GM21576 (cell line): Measurements from ENCODE around the gene ERBB2.

ENCODE experiments used
- ATAC-seq: cut with Tn5 transposase; IDR thresholded peaks from one replicate; pipeline ENCODE4 v1.9.1; 2021; ENCODE audit warnings: mild to moderate bottlenecking, moderate library complexity; ENCODE audit not compliant: unreplicated experiment

The ERBB2 gene

DNA sequence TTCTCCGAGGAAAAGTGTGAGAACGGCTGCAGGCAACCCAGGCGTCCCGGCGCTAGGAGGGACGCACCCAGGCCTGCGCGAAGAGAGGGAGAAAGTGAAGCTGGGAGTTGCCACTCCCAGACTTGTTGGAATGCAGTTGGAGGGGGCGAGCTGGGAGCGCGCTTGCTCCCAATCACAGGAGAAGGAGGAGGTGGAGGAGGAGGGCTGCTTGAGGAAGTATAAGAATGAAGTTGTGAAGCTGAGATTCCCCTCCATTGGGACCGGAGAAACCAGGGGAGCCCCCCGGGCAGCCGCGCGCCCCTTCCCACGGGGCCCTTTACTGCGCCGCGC is at the start of gene ERBB2:
TSS of gene ERBB2 (plus strand) at position 247 of the 330 bp plus-strand sequence. CDS start 175 bp downstream, outside the sequence.
- ATAC-seq = no peak

DNA sequence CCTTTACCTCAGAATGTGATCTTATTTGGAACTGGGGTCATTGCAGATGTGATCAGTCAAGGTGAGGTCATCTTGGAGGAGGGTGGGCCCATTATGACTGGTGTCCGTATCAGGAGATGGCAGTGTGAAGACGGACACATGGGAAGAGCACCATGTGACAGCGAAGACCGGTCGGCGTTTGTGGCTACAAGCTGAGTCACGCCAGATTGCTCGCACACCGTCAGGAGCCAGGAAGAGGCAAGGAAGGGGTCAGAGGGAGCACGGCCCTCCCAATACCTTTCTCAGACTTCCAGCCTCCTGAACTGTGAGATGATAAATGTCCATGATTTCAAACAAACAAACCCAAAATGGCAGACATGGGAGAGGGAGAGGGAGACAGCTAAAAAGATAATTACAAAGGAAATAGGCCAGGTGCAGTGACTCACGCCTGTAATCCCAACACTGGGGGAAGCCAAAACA is 49.7 kb upstream of the ERBB2 start:
- no peak for ATAC-seq

DNA sequence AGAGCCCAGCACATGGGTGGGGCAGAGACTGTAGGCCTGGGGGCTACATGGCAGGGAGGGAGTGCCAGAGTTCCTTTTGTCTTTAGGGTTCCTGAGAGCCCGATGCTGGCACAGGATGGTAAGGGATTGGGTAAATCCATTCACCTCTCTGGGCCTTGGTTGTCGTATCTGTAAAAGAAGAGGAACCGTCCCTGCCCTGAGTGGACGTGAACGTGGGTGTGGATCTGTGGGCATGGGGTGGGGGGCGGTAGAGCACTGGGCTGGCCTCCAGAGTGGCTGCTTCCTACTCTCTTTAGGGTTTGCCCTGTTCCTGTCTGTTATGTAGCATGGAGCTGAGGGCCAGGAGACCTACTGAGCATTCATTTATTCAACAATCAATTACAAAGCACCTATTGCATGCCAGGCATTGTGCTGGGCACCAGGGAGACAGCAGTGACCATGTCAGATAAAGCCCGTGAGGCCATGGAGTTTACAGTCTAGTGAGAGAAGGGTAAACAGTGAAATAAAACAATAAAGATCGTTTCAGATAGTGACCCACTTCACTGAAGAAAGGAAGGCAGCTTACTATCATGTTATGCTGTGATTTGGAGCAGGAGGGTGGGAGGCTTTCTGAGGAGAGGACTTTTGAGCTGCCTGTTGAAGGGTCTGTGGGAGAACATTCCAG is 47.8 kb upstream of the ERBB2 start:
- ATAC-seq = no peak

DNA sequence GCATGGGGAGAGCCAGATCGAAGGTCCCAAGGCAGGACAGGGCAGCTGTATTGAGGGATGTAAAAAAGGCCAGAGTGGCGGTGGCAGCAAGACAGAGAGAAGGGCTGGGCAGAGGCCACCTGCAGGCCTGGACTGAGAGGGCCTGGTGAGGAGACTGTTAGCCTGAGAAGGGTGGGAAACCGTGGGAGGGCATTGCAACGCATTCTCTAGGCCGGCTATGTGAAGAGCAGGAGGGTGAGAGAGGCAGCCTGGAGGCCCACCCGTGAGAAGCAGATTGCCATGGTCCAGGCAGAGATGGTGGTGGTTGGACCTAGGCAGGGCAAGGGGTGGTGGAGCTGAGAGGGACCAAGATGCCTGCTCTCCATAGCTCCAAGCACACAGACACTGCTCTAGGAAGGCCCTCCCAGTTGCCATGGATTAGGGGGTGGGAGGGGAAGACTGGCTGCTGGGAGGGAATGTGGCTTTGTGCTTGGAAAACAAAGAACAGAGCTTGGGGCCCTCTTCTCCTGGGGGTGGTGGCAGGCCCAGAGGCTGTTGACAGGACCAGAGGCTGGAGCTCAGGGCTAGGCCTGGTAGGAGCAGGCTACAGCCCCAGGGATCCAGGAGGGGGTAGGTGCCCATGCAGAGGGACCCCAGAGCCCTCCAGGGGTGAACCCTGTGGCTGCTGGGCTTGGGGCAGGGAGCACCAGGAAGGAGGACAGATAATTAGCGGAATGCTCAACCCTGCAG is 47.1 kb upstream of the ERBB2 start:
- no peak for ATAC-seq

DNA sequence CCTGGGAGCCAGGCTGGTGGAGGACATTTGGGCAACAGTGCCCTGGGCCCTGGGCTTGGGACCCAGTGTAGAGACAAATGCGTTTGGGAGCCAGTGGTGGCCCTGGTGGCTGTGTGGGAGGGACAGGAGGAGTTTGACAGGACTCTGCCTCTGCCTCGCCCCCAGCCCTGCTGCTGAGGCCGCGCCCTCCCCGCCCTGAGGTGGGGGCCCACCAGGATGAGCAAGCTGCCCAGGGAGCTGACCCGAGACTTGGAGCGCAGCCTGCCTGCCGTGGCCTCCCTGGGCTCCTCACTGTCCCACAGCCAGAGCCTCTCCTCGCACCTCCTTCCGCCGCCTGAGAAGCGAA is 46.6 kb upstream of the ERBB2 start:
- no peak for ATAC-seq

DNA sequence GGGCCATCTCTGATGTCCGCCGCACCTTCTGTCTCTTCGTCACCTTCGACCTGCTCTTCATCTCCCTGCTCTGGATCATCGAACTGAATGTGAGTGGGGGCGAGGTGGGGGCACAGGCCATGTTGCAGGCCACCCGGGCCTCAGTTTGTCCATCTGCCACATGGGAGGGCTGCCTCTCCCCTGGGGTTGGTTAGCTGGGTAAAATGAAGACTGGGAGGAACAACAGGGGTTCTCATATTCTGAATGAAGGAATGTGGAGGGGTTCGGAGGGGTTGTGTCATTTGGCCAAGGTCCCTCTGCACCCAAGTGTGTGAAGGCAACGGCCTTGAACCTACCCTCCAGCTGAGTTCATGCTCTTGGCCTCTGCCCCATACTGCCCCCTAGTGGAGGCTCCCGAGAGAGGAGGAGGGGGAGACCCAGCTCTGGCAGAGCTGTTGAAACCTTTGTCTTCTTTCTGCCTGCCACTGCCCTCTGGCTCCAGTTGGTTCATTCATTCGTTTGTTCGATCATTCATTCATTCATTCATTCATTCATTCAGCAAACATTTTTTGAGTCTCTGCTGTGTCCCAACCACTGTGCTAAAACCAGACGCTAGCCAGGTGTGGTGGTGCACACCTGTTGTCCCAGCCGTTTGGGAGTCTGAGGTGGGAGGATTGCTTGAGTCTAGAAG is 46.1 kb upstream of the ERBB2 start:
- no peak for ATAC-seq

- no peak for ATAC-seq
These were observed 44.8 kb upstream of the ERBB2 start for GRCh38 chr17:39655105-39655504.

- ATAC-seq = no peak
These were observed 41.5 kb upstream of the ERBB2 start for GRCh38 chr17:39658346-39658745.

DNA sequence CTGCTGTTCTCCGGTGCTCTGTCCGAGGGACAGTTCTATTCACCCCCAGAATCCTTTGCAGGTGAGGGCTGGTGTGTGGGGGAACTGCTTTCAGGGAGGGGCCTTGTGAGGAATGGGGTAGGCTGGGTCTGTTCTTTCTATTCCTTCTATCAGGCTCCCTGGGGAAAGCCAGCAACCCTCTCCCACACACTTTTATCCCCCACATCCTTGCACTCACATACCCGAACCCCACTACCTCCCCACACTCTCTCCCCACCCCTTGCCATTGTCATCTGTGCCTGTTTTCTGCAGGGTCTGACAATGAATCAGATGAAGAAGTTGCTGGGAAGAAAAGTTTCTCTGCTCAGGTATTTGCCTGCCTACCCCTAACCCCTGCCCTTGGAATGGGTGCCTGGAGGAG is 41.1 kb upstream of the ERBB2 start:
- no peak for ATAC-seq

- no peak for ATAC-seq
These were observed 40.4 kb upstream of the ERBB2 start for GRCh38 chr17:39659279-39660010.

DNA sequence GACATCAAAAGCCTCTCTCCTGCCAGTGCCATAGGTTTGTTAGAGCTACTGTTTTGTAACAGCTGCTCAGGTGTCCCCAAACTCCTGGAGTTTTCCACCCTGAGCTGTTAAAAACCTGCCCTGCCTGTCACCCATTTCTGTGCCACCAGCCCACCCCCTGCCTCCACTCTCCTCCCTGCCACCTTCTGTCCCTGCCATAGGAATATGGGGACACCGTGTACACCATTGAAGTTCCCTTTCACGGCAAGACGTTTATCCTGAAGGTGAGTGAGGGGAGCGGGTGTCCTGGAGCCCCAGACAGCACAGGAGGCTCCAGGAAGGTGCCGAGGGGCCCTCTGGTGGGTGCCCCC is 39.9 kb upstream of the ERBB2 start:
- no peak for ATAC-seq

DNA sequence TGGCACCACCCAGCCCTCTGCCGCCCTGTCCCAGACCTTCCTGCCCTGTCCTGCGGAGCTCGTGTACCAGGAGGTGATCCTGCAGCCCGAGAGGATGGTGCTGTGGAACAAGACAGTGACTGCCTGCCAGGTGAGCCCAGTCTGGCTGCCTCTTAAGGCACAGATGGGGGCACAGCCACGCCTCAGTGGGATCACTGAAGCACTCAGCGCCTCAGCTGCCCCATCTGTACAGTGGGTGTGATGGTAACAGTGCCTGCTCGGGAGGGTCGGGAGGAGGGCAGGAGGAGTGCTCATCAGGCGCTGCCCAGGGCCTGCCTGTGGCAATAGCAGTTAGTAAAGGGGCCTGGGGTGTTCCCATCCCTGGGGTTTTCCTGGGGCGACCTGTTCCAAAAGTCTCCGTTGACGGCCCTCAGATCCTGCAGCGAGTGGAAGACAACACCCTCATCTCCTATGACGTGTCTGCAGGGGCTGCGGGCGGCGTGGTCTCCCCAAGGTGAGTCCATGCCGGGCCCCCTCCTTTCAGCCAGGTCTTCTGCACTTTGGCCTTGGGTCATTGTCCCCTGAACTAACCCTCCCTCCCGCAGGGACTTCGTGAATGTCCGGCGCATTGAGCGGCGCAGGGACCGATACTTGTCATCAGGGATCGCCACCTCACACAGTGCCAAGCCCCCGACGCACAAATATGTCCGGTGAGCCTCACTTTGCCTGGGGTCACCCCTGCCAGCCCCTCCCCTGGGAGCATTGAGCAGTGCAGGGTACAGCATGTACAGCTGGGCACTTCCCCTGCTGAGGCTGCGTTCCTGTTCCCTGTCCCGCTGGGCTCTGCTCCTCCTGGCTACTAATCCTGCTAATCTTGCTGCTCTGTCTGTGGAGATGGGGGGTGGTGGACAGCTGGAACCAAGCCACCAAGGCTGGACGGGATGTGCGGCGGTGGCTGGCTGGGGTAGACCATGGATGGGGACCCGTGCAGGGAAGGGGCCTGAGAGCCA is 39.2 kb upstream of the ERBB2 start:
- ATAC-seq = no peak

DNA sequence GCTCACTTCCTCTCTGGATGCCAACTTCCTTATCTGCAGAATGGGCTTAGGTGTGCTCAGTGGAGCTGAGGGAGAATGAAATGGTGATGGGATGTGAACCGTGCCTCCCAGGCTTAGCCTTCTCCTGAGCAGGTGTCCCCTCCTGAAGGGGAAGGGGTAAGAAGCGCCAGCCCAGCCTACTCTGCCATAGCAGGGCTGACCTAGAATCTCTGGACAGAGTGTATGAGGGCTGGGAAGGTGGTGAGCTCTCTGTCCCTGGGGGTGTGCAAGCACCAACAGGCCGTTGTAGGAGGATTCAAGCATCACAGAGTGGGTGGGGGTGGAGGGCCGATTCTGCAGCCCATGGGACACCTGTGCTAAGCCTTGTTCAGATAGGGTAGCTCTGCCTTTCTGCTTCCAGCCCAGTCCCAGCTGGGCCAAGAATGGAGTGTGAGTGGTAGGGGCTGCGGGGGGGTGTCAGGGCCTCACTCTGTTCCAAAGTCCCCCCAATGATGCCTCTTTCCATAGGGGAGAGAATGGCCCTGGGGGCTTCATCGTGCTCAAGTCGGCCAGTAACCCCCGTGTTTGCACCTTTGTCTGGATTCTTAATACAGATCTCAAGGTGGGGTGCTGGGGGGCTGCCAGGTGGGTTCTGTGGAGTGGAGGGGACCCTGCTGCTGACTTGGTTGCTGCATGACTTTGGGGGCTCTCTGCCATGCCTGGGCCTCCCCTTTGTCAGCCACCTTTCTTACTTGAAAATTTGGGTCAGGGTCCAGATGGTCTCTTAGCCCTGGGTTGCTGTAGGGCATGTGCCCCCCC is 37.9 kb upstream of the ERBB2 start:
- no peak for ATAC-seq

DNA sequence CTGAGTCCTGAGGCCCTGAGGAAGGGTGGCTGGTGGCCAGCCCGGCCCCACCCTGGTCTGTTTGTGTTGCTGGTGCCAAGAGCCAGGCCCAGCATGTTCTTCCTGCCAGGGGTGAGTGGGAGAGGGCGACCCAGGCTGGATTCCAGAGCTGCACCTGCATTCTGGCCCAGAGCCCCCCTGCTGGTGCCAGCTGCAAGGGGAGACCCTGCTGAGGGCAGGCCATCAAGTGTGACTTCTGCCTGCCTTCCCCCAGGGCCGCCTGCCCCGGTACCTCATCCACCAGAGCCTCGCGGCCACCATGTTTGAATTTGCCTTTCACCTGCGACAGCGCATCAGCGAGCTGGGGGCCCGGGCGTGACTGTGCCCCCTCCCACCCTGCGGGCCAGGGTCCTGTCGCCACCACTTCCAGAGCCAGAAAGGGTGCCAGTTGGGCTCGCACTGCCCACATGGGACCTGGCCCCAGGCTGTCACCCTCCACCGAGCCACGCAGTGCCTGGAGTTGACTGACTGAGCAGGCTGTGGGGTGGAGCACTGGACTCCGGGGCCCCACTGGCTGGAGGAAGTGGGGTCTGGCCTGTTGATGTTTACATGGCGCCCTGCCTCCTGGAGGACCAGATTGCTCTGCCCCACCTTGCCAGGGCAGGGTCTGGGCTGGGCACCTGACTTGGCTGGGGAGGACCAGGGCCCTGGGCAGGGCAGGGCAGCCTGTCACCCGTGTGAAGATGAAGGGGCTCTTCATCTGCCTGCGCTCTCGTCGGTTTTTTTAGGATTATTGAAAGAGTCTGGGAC is 37.1 kb upstream of the ERBB2 start:
- ATAC-seq = no peak

DNA sequence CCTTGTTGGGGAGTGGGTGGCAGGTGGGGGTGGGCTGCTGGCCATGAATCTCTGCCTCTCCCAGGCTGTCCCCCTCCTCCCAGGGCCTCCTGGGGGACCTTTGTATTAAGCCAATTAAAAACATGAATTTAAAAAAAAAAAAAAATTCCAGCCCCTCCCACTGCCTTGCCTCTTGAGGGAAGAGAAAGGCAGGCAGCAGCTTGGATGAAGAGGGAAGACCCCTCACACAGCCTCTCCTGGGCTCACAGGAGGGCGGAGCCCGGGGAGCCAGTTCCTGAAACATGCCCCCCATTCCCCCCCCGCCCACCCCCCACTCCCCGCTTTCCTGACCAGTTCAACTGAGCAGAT is 36.5 kb upstream of the ERBB2 start:
- no peak for ATAC-seq

DNA sequence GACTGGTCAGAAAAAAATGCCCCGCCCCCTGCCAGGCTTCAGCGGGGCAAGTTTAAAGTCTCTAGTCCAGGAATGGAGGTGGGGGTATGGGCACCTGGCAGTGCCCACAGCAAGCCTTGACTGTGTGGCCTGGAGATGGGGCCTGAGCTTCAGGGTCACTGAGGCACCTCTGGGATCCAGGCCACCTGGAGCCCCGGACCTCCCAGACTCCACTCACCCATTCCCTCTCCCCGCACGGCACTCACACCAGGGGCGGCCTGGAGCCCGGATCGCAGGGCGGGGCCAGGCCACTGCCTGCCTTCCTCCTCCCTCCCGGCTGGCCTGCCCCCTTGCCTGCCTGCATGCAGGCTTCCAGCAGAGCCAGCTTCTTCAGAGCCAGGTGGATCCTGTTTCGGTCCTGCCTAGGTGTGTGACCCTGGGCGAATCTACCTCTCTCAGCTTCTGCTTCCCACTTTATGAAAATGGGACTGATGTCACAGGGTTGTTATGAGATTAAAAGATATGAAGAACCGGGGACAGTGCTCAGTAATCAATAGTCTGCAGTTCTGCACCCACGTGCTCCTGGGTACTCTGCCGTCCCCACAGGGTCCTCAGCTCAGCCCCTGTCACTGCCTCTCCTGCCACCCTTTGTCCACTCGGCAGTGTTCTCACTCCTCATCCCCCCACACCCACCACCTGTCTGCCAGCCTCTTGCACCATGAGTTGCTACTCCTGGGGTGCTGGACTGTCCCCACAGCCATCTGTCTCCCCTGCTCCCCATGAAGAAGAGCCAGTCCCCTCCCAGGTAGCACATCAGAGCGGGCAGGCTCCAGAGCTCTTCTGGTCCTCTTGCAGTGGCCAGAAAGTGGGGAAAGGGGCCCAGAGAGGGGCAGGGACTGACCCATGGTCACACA is 35.9 kb upstream of the ERBB2 start:
- no peak for ATAC-seq

- no peak for ATAC-seq
These were observed 35.0 kb upstream of the ERBB2 start, which contains the start of gene TCAP for GRCh38 chr17:39664581-39665561. TSS of gene TCAP (plus strand) at chr17:39665349. CDS start at chr17:39665360, 11 bp downstream.
